Measurements from ENCODE around the gene AMDHD2. TPM values are rescaled to one million over a fixed set of nuclear protein-coding genes. Genes with fewer than 3 reads are reported as not detected.

AMDHD2 gene
- total RNA-seq, 1 experiment from 2014 or later = 114 TPM

- no peak for DNase-seq (ENCODE audit: low spot score)
Observed at GRCh38 chr16:2516391-2517240, 3.6 kb upstream of the AMDHD2 start.

- no peak for DNase-seq (ENCODE audit: low spot score)
Observed at GRCh38 chr16:2517954-2518605, 2.1 kb upstream of the AMDHD2 start.

- DNase-seq (ENCODE audit: low spot score) = no peak
Observed at GRCh38 chr16:2518823-2519710, 1.1 kb upstream of the AMDHD2 start.

- no peak for DNase-seq (ENCODE audit: low spot score)
Observed at GRCh38 chr16:2519711-2520080, 475 bp upstream of the AMDHD2 start.

- no peak for DNase-seq (ENCODE audit: low spot score)
Observed at GRCh38 chr16:2520784-2521531, 787 bp downstream of the AMDHD2 start.

DNA sequence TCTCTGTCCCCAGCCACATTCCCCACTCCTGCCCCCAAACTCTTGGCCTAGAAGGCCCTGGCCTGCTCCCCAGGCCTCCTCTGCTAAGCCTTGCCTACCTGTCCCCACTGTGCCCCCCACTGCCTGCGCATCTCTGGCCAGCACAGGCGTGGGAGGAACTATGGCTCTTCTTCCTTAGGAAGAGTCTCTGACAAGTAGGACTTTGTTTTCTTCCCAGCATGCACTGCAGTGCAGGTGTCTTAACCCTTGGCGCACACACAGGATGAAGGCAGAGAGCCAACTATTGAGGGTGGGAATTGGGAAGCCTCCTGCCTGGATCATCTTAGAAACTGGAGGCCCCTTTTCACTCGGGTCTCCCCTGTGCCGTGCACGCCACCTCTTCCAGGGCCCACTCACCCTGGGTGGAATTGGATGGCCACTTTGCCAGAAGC lies 3.6 kb downstream of the AMDHD2 start:
- no peak for DNase-seq (ENCODE audit: low spot score)

DNA sequence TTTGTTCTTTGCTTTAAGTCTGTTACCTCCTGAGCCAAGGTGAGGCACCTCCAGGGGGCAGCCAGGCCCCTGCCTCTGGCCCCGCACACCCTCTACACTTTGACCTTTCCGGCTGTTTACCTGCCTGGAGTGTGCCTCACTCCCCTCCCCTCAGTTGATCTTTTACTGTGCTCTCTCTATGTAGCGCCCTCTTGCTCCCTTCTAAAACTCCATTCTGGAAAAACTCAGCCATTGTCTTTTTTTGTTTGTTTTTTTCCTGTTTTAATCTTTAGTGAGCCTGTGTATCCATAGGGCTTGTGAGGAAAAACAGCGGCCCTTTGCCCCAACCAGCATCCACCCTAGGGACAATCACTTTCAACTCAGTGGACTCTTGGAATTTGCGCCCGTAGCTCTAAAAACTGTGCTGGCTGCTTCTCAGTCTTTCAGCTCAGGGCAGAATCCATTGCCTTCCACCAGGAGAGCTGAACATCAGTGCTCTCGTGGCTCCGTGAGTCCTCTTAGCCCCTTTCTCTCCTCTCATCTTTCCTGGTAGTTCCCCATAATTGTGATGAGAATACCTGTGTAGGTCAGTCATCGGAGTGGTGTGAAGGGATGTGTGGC lies 4.3 kb downstream of the AMDHD2 start:
- DNase-seq (ENCODE audit: low spot score) = no peak

- no peak for DNase-seq (ENCODE audit: low spot score)
Observed at GRCh38 chr16:2526135-2526534, 6.0 kb downstream of the AMDHD2 start.

GRCh38 chr16:2527071-2527783 lies 7.1 kb downstream of the AMDHD2 start:
- DNase-seq (ENCODE audit: low spot score) = no peak

- no peak for DNase-seq (ENCODE audit: low spot score)
Observed at GRCh38 chr16:2527784-2528100, 7.6 kb downstream of the AMDHD2 start.

DNA sequence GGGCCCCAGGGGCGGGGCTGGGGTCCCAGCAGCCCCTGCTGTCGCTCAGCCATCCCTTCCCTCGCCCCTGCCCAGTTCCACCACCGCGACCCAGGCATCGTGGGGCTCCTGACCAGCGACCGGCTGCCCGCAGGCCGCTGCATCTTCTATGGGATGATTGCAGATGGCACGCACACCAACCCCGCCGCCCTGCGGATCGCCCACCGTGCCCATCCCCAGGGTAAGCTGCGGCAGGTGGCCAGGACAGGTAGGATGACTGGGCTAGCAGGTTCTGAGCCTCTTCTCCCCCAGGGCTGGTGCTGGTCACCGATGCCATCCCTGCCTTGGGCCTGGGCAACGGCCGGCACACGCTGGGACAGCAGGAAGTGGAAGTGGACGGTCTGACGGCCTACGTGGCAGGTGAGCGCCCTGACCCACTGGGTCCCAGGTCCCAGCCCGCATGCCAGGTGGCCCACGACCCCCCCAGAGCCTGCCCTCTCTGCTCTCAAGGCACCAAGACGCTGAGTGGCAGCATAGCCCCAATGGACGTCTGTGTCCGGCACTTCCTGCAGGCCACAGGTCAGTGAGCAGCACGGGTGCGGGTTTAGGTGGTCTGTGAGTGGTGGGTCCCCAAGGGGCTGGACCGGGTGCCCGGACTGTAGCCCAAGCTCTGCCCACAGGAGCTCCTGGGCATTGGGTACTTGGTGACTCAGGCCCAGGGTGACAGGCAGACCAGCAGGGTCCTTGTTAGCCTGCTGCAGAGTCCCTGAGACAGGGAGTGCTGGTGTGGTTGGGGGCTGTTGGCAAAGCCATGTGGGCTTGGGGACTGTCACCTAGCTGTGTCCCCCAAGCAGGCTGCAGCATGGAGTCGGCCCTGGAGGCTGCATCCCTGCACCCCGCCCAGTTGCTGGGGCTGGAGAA lies 8.2 kb downstream of the AMDHD2 start:
- DNase-seq (ENCODE audit: low spot score) = no peak

DNA sequence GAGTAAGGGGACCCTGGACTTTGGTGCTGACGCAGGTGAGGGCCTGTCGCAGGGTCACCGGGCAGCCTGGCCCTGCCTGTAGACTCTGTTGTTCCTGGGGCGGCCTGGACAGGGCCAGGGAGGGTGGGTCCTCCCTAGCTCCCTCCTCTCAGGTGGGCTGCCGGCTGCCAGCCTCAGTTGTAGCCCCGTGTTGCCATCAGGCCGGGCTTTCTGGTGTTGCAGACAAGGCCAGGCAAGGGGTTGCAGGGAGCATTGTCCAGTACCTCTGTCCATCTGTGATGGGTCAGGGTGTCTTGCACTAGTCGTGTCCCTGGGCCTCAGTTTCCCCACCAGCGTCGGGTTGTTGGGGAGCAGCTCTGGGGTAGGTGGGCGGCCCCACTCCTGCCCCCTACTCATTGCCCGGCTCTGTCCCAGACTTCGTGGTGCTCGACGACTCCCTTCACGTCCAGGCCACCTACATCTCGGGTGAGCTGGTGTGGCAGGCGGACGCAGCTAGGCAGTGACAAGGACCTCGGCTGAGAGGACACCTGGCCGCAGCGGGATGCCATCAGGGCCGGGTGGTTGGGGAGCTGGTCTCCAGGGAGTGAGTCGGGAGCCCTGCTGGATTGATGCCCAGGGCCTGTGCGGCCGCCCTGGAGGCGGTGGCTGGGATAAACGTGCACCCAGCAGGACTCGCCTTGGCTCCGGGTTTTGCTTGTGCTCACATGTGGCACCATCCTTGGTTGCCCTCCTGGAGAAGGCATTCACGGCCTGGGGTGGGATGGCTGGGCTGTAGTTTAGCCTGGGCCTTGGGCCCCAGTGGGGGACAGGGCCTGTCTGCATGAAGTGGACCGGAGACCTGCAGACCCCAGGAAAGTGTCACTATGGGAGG lies 9.1 kb downstream of the AMDHD2 start:
- DNase-seq (ENCODE audit: low spot score) = no peak

DNA sequence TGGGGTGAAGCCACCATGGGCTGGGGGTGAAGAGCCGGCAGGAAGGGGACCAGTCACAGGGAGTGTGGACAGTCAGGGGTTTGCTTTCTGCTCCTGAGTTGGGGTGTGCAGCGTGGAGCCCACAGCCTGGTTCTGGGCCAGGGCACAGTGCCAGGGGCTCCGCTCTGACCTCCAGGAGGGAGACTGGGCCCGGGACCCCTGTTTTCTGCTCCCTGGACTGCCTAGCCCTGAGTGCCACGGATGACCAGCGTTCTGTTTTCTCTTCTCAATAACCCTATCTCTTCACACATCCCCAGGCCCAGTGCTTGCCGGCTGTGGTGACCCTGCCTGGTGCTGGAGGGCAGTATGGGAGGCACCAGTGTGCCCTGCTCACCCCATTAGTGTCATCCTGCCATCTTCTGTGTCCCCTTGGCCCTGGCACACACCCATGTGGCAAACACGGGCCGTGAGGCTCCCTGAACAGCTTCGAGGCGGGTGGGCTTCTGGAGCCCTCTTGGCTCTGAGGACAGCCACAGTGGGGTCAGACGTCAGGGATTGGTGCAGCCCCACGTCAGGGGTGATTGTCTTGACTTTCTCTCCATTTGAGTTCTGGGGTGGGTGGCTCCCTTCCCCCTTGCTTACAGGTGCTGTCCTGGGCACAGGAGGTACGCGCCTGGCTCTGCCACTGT lies 9.9 kb downstream of the AMDHD2 start:
- DNase-seq (ENCODE audit: low spot score) = no peak

- DNase-seq (ENCODE audit: low spot score) = no peak
Observed at GRCh38 chr16:2530629-2531318, 10.6 kb downstream of the AMDHD2 start.

DNA sequence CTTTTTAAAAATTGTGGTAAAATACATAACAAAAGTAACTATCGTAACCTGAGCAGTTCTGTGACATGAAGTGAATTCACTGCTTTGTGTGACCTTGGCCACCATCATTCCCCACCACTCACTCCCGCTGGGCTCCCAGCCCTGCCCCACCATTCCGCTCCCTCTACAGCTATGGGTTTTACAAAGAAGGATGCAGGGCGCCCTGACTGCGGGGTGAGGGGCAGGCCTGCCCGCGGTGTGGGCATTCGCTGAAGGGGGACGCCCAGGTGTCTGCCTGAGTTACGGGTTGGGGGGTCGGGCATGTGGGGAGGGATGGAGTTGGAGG lies 11.2 kb downstream of the AMDHD2 start, which contains the start of gene CEMP1:
TSS of gene CEMP1 (minus strand) at position 38 of the 325 bp plus-strand sequence. CDS start 335 bp downstream, outside the sequence.
- DNase-seq (ENCODE audit: low spot score) = no peak

- peak; percentile 95 for DNase-seq (ENCODE audit: low spot score)
Observed at GRCh38 chr16:2531696-2532493, 11.7 kb downstream of the AMDHD2 start.
